HG03439 (cell line): Measurements from ENCODE around the gene CHSY3.

Experiments used
- ATAC-seq: cut with Tn5 transposase; IDR thresholded peaks from one replicate; pipeline ENCODE4 v1.9.1; 2021; ENCODE audit warnings: mild to moderate bottlenecking, moderate library complexity; ENCODE audit not compliant: unreplicated experiment

The CHSY3 gene

DNA sequence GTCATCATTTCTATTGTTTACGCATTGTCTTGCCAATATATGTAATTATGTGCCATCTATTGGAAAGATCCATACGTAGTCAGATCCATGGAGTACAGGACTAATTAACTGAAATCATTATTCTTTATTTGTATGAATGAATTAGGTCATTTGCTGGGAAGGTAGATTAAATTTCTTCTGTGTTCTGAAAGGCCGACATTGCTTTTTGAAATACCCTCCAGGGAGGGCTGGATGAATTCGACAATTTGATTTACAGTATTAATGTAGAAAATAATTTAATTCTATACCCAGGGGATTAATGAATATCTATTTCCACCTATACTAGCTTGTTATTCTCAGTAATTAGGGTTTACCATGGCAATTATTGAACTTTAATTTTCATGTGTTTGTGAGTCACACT, 117.6 kb downstream of the CHSY3 start:
- ATAC-seq: no peak

DNA sequence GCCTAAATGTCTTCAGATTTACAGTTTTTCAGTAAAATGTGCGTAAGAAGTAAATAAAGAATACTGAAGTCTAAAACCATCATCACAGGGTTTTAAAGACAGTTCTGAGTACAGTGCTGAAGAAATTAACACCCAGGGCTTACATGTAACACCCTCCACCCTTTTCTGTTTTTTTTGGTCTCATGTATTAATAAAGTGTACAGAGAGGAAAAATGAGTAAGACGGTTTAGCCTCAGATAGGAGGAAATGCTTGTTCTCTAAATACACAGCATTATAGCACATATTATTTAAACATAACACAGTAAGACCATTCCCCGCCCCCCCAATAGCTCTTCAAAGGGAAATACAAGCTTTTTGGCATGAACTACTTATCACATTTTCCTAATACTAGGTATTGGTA, 119.3 kb downstream of the CHSY3 start:
- ATAC-seq: no peak

DNA sequence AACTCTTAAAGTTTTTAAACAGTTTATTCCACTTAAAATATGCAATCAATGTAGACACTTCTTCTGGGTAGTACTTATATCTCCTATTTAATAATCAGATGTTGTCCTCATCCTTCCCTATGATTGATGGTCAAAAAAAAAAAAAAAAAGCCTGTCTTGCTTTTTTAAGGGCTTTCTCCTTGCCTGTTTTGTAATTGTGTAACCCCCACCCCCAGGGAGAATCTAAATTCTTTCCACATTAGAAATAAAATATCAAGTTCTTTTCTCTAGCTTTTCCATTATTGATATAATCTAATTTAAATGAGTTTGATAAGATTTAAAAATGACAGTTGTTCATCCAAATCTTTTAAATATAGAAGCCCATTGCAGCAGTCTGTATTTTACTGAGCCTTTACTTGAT, 119.7 kb downstream of the CHSY3 start:
- no peak for ATAC-seq

DNA sequence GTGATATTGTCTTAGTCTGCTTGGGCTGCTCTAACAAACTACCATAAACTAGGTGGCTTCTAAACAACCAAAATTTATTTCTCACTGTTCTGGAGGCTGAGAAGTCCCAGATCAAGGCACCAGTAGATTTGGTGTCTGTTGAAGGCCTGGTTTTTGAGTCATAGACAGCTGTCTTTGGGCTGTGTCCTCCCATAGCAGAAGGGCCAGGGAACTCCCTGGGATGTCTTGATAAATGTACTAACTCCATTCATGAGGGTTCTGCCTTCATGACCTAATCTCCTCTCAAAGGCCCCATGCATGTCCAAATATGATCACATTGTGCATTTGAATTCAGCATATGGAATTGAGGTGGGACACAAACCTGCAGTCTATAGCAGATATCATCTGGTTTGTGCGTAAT, 121.2 kb downstream of the CHSY3 start:
- ATAC-seq: no peak

DNA sequence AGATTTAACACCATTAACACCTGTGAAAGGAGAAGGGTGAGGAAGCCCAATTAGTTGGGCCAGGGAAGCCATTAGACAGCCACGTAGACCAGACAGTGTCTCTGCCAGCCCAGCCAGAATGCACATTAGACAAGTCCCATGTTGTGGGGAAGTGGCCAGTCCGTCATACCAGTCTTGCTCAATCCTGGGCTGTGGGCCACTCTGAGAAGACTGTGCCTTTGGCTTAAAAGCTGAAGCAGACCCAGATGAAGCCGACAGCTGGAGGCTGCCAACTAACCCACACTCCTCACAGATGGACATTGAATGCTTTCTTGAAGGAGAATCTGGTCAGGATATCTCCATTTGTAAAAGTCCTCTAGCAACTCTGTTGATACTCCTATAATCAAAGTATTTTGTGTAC, 128.5 kb downstream of the CHSY3 start:
- ATAC-seq: no peak

DNA sequence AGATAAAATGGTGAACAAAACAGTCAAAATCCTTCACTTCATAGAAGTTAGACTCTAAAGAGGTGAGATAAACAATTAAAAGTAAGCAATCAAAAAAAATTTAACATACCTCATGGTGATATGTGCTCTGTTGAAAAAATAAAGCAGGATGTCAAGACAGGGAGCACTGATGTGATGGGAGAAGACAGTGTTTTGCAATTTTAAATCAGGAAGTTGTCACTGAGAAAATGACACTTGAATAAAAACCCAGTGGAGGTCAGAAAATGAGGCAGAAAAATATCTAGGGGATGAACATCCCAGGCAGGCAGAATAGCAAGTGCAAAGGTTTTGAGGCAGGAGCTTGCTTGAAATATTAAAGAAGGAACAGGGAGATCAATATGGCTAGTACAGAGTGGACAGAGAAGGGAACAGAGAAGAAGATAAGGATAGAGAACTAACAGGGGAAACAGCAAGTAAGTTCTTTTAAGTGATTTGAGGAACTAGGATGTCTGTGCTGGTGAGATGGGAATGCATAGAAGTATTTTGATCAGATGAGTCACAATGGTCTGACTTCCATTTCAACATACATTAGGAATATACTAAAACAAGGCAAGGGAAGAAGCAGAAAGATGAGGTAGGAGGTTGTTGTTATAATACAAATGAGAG, 130.4 kb downstream of the CHSY3 start:
- ATAC-seq: no peak

DNA sequence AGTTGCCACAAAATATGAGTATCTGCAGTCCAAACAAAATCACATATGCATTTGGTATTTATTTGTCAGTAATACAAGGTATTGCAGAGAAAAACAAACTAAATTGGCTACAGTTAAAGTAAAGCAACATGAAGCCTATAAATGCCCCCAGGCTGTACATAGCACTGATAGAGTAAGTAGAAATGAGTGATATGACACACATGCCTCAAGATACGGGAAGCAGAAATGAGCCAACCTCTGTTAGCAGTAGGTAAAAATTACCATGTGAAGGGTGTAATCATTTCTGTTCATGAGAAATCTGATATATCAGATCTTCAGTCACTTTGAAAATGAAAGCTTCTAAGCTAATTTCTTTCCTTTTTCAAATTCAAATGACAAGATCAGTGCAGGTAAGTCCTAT, 131.1 kb downstream of the CHSY3 start:
- ATAC-seq: no peak

DNA sequence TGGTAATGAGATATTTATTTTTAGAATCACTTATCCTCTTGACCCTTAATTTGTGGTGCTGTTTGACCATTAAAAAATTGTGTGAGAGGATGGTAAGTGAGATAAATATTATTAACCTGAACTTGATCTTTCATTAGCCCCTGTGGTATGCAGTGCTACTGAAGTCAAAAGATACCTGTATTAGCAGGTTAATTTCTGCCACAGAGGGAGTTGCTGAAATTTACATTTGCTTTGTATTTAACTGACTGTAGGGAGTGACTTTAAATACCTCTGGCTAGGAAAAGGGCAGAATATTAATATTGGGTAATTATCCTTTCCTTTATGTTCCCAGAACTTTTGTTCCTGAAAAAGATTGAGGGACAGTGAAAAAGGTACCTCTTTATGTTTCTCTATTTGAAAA, 133.6 kb downstream of the CHSY3 start:
- ATAC-seq: no peak

DNA sequence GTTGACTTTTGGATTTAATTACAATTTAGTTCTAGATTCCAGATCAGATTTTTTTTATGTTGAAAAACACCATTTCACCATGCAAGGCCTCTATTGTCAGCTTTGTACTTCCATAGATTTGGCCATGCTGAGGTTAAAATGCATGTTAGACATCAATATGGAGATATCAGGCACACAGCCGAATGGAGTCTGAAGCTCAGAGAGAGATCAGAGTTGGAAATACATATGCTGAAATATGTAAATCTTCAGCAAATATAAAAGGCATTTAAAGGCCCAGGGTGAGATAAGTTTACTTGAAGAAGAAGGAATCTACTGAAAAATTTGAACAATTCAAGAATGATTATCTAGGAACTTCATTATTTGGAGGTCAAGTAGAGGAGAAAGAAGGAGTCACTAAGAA, 139.6 kb downstream of the CHSY3 start:
- ATAC-seq: no peak

DNA sequence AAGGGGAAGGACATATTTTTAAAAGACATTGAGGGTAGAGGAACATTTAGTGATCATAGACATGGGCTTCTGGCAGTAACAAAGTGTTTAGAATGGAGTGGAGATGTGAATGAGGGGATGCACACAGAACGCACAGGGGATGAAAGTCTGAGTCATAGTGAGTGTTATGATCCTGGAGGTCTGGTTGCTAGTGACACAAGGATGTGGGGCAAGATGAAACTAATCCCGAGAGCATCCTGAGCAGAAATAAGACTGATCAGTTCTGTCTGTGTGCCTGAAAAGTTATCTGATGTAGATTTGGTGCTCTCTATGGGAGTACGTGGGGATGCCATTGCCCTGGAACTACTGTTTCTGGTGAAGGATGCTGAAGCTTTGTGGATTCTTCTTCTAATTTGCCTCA, 141.1 kb downstream of the CHSY3 start:
- no peak for ATAC-seq

DNA sequence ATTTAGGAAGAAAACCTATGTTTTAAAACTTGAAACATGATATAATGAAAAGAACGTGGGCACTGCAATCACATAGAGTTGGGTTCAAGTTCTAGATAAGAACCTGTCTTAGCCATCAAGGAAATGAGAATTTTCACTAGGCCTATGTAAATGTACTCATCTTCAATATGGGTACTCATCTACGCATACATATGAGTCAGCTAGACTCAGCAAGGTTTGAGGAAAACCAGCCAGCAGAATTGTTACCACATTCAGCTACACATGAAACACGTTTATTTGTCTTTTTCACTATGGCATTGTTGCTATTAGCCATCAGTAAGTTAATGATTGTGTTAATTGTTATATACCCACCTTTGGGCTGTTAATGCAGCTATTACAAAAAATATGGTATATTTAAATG, 146.3 kb downstream of the CHSY3 start:
- no peak for ATAC-seq

DNA sequence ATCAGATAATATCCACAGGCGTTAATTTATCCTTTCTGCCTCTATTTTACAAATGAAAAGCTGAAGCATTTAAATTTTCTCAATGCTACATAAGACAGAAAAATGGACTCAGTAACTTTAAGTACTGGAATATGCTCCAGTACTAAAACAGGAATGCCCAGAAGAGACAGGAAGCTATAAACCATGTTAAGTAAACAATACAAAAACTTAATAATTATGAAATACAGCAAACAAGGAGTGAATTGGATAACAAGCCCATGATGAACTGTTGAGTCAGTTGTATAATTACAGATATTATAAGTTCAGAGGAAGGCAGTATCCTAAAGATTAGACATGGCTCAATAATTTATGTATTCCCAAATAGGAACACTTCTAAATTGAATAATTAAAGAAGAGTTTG, 148.5 kb downstream of the CHSY3 start:
- no peak for ATAC-seq

DNA sequence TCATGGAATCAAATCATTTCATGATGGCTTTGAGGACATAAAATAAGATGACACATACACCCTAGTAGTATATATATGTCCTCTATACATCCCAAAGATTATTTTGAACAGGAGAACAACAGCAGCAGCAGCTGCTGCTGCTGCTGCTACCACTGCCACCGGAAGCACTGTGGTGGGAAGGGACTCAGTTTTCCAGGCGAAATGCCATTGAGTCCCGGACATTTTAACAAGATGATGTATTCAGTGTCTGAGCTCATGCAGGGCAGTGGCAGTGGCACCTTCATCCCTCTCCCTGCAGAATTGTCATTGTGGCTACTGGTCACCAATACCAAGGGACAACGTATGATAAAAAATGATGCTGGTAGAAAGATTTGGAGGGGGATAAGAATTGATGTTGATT, 151.3 kb downstream of the CHSY3 start:
- ATAC-seq: no peak

DNA sequence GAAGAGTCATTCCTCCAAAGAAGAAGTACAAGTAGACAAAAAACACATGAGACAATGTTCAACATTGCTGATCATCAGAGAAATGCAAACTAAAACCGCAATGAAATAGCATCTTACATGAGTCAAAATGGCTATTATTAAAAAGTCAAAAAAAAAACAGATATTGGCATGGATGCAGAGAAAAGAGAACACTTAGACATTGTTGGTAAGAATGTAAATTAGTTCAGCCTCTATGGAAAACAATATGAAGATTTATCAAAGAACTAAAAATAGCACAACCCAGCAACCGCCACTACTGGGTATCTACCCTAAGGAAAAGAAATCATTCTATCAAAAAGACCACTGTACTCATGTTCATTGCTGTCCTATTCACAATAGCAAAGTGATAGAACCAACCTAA, 157.5 kb downstream of the CHSY3 start:
- ATAC-seq: no peak

DNA sequence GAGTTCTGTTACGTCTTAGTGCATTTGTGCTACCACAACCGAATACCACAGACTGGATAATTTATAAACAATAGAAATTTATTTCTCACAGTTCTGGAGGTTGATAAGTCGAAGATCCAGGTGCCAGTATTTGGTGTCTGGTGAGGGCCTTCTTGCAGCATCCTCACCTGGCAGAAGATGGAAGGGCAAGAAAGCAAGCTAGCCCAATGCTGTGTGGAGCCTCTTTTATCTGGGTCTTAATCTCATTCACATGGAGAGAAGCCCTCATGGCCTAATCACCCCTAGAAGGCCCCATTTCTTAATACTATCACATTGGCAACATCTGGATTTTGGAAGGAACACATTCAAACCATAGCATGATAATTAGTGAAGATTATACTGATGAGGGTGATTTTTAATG, 159.3 kb downstream of the CHSY3 start:
- no peak for ATAC-seq

DNA sequence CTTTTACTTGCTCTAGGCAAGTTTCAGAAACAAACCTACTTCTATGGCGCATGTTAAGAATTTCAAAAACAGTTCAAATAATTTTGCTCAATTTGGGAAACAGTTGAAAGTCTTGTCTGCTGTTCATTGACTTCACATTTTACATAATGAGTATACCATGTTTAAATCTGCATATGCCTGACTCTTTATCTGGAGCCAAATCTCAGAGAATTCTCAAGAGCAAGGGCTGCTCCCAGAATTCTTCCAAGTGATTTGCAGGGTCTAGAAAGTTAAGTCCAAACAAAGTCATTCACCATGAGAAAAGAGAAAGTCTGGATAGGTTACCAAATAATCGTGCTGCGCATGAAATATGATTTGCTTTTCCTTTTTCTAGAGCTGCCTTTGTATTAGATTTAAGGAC, 160.2 kb downstream of the CHSY3 start:
- no peak for ATAC-seq

DNA sequence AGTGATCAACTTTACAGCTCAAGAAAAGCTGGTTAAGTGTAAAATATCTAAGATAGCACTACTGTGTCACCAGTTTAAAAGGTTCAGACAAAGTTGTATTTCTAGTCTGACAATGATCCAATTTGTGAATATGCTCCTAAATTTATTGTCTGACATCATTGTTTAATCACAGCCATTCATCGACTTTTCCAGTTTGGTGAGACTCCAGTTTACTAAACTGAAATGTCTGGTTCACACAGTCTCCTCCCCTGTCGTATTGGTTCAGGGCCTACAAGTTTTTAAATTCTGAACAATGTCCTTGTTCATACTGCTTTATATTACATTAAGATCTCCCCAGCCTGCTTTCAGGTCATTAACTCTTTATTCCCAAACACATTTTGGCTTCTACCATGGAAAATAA, 161.4 kb downstream of the CHSY3 start:
- ATAC-seq: no peak

DNA sequence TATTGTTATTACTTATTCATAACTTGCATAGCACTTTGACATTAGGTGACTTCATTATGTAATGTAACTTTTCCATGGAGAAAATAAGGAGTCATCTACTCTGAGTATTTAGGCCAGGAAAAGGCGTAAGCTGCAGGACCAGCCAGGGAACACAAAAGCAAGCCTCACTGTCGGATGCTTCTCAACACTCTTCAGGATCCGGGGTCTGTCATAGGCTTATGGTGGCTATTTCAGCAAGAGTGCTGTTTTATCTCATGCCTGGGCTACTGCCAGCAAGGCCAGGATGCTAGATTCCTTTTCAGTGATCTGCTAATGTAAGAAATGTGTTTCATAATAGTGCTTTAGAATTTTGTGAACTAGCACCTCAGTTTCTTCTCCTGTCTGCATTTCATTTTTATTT, 162.4 kb downstream of the CHSY3 start:
- ATAC-seq: no peak

DNA sequence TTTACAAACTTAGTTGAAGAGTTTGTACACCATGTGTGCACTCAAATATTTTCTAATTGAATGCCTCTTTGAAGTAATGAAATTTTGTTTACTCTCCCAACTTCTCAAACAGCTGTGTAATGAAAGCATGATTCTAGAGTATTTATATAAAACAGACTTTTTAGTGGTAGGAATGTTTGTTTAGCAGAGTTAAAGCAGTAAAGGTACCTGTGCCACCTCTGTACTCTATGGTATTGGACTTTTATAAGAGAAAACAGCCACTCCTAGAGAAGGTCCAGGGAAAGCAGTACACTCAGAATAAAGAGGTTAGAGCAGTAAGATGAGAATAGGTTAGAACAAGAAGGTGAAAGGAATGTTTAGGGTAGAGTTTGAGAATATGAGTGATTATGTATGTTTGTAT, 163.1 kb downstream of the CHSY3 start:
- ATAC-seq: no peak

DNA sequence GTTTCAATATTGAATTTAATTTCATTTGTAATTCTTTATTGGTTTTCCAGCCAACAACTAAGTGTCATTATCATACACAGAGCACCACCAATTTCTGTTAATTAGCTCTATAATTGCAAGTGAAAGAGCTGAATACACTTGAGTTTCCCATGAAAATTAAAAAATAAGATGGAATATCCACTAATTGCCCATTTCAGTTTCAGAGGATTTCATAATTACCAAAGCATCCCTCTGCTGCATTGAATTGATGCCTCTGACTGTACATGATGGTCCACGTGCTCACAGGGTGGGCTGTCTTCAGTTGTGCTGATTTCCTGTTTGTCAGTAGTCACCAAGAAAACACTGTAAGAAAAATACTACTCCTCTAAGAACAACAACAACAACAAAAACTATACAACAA, 163.8 kb downstream of the CHSY3 start:
- ATAC-seq: no peak

DNA sequence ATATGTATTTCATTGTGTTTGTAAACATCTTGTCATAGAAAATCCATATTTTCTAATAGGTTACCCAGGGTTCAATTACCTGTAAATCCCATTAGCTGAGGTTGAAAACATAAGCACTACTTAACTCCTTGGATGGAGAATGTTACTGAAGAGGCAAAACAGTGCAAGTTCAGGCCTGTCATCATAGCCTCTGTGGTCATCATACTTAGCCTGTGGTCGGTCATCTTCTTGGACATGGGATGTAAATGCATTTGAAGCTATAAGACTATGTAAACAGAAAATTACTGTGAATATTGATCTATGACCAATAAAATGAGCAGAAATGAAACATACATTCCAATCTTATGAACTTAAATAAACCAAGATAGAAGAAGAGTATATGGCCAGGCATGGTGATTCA, 164.7 kb downstream of the CHSY3 start:
- no peak for ATAC-seq

DNA sequence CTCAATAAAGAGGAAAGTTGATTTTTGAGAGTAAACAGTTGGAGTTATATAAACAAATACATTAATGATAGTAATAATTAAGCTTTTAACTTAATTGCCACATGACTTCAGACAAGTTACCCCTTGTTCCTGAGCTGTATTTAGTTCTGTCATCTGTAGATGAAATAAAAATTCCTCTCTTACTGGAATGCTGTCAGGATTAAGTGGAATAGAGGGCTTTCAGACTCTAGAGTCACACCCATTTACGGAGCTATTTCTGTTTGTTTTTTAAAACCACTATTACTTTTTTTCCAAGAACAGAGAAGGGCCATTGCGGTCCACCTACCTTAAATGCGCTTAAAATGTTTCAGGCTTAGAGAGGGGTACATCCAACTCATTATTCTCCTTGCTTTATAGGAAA, 170.6 kb downstream of the CHSY3 start:
- ATAC-seq: no peak

DNA sequence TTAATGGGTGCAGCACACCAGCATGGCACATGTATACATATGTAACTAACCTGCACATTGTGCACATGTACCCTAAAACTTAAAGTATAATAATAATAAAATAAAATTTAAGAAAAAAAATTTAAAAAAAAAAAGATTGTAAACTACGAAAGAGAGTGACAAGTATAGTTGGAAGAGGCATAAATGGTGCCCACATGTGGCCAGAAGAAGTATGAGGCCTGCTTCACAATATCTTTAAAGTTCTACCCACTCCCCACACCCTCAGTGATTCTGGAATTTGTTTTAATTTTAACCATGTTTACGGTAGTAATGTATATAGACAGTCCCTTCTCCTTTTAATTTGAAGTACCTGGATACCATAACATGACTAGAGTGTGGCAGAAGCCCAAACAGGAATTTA, 172.7 kb downstream of the CHSY3 start:
- no peak for ATAC-seq

DNA sequence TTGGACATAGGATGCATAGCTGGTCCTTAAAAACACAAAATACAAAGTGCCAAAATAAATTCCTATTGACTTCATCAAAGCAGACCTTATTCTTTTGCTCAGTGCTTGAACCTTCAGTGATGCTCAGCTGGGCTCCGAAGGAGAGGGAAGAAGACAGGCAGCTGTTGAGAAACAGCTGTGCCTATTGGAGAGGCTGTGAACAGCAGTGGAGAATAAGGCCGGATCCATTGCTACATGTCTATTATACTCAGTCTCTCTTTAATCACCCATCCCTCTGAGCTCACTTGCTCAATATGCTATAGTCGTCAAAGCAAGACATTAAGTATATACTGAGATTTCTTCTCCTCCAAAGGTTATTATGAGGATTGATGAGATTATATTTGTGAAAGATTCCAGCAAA, 174.4 kb downstream of the CHSY3 start:
- ATAC-seq: no peak
